HG03097 (cell line): ENCODE measurements around the gene ZNF76.
"Not testable (repeated sequence)": the region's sequence is repeated elsewhere in the genome, so short reads cannot be mapped to it uniquely, and the experiment has no call there.

Source experiments
- ATAC-seq: cut with Tn5 transposase; IDR thresholded peaks from one replicate; pipeline ENCODE4 v1.9.1; 2021; ENCODE audit not compliant: unreplicated experiment, low FRiP score

Gene ZNF76

DNA sequence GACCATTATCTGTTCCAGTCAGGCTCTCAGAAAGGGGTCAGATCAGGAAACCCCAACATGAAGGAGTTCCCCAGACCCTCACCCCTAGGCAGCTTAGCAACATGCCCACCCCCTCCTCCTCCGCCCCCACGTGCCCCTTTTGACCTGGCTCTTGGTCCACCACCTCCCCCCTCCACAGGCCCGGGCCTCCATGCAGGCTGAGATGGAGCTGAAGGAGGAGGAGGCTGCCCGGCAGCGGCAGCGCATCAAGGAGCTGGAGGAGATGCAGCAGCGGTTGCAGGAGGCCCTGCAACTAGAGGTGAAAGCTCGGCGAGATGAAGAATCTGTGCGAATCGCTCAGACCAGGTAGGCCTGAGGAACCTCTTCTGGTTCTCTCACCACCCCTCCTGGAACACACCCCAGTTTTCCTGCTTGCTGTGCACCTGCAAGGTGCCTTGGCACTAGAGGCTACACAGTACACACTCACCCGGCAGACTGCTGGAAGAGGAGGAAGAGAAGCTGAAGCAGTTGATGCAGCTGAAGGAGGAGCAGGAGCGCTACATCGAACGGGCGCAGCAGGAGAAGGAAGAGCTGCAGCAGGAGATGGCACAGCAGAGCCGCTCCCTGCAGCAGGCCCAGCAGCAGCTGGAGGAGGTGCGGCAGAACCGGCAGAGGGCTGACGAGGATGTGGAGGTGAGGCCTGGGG lies 60.0 kb downstream of the ZNF76 start:
- no peak for ATAC-seq

DNA sequence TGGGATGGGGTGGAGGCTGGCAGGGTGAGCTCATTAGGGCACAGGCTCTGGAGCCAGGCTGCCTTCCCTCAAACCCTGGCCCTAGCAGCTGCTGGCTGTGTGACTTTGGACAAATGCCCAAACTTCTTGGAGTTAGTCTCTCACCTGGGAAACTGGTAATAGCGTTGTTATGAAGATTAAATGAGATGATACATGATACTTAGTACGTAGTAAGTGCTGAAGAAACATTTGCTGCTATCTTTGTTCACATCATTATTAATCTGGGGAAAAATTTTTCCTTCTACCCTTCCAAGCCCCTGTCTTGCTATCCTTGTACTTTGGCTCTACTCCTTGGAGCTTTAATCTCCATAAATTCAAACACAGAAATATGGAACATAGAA lies 60.5 kb downstream of the ZNF76 start:
- ATAC-seq: no peak

GRCh38 chr6:35321091-35321490 lies 61.6 kb downstream of the ZNF76 start:
- ATAC-seq: no peak

DNA sequence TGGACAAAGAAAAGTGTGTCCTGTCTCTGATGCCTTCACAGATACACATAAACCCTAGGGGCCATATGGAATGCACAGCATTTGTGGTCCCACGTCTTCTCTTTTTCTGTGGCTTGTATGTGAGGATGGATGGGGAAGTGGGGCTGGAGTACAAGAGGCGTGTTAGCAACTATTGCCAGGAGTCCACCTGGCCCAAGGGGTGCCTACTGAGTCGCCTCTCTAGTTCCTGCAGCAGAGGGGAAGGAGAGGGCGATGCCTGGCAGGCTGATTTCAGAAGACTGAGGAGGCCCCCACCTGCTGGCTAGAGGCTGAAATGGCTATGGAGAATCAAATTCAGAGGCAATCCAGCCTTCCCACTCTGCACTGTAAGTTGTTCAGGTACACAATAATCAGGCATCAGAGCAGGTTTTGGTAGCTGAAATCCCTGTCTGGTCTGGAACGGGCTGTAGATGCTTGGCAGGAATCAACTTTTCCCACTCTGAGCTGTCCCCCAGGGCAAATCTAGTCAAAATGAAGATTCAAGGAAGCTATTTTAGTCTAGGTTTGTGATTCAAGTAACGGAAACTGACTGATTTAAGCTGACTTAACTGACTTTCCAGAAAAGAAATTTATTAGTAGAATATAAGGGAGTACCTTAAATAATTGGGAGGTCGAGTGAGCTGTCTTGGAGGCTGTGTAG lies 68.0 kb downstream of the ZNF76 start:
- ATAC-seq: peak; percentile 54

- ATAC-seq: no peak
Observed at GRCh38 chr6:35328108-35328723, 68.7 kb downstream of the ZNF76 start.

- ATAC-seq: not testable (repeated sequence)
Observed at GRCh38 chr6:35328965-35329364, 69.4 kb downstream of the ZNF76 start.

DNA sequence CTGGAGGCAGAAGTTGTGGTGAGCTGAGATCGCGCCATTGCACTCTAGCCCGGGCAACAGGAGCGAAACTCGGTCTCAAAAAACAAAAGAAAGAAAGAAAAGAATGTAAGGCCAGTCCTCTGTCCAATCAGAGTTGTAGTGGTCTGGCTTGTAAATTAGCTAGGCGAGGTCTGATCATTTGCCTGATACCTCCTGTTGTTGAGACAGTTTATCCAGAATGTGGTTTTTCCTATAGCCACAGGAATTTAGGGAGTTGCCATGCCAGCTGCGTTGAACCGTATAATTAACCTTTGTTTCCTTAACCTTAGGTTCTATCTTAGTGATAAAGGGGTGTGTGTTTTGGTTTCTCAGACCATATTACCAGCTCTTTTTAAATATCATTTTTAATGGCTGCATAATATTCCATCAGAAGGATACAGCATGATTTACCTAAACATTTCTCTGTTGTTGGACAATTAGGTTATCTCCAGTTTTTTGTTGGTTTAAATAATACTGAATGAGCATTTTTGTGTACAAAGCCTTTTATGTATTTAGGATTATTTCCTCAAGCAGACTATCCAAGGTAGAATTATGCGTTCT lies 71.1 kb downstream of the ZNF76 start:
- ATAC-seq: no peak

GRCh38 chr6:35332074-35332887 lies 72.7 kb downstream of the ZNF76 start:
- not testable (repeated sequence) for ATAC-seq

DNA sequence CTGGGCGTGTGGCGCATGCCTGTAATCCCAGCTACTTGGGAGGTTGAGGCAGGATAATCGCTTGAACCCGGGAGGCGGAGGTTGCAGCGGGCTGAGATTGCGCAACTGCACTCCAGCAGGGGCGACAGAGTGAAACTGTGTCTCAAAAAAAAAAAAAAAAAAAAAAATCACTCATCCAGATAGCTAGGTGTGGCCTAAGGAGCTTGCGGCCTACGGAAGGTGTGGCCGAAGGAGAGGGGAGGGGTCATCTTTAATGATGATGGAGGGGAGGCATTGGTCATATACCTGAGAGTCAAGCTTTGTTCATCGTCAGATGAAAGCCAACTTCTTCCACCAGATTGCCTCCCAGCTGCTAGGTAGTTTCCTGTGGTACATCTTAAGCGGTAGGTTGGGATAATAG lies 82.0 kb downstream of the ZNF76 start:
- ATAC-seq: no peak

- ATAC-seq: peak; percentile 96
Observed at GRCh38 chr6:35342258-35343091, 82.9 kb downstream of the ZNF76 start, which contains the start of gene PPARD. PPARD (plus strand) TSS chr6:35342558; CDS start chr6:35411088, 68,530 bp downstream.

GRCh38 chr6:35343092-35343834 lies 83.7 kb downstream of the ZNF76 start:
- ATAC-seq: no peak

GRCh38 chr6:35343835-35344550 lies 84.5 kb downstream of the ZNF76 start:
- ATAC-seq: no peak
